Ovary (tissue), 9 donors: Measurements from ENCODE around the gene FAM72B. TPM values are rescaled to one million over a fixed set of nuclear protein-coding genes. Genes with fewer than 3 reads are reported as not detected.
"Not testable (repeated sequence)": the region's sequence is repeated elsewhere in the genome, so short reads cannot be mapped to it uniquely, and the experiment has no call there.

Experiments used
- DNase-seq, 5 donors: peaks; one replicate each; pipeline ENCODE4 v3.0.0-alpha.2; 2019 to 2020
- H3K27ac ChIP-seq, 2 donors: fragments of 200-600 bp; one replicate each; pipeline versions ENCODE4 v1.5.1 to v1.8.0; 2019 to 2022
- H3K27me3 ChIP-seq: fragments of 200-600 bp; one replicate; pipeline ENCODE4 v1.8.0; 2022
- H3K36me3 ChIP-seq: fragments of 200-600 bp; sonication (generic); one replicate; pipeline ENCODE4 v1.5.1; 2019
- H3K4me1 ChIP-seq: one replicate; pipeline ENCODE4 v1.8.1; 2013; ENCODE audit warnings: mild to moderate bottlenecking, moderate library complexity; ENCODE audit not compliant: insufficient read depth
- H3K4me3 ChIP-seq: fragments of 200-600 bp; sonication (generic); one replicate; pipeline ENCODE4 v1.5.1; 2017
- H3K9me3 ChIP-seq, 2 donors: fragments of 200-600 bp in 1 of 2; sonication (generic) in 1 of 2; one replicate each; pipeline versions ENCODE4 v1.5.1 to v1.8.1; 2013 to 2019; ENCODE audit warnings: mild to moderate bottlenecking in 1 of 2, moderate library complexity in 1 of 2
- WGBS, 3 donors: extraction: QIAGEN DNeasy Blood & Tissue Kit in 1 of 3; methylation state at CpG; one replicate each; pipeline versions ENCODE4 v1.1.5 to v1.1.7; 2013 to 2017; 5-methylcytosine and 5-hydroxymethylcytosine counted together
- intact Hi-C, 4 donors: fragments of 100-400 bp; cut with DNase I; formaldehyde crosslinking; loops; one replicate each; pipeline versions ENCODE4 v1.11.0 to v1.15.1; 2022 to 2023
- polyA plus RNA-seq, 2 donors: library from polyadenylated mRNA; stranded (reverse); fragments of 200-250 nt in 1 of 2; fragments of 350-450 nt in 1 of 2; fragmentation: Illumina TruSeq in 1 of 2; extraction: RNeasy Lipid Tissue Mini Kit (QIAGEN cat#74804) in 1 of 2; gene quantifications; one replicate each; pipeline ENCODE4 v1.2.3, GENCODE V29; 2013 to 2014
- total RNA-seq, 7 donors: library from RNA; depleted of rRNA in 2 of 7; stranded (reverse); fragments of >200 nt in 2 of 7; fragmentation: NEBNext Ultra II Directional in 3 of 7; extraction: Animal tissue kit (Norgen Biotek cat#: 25700) in 3 of 7; gene quantifications; one replicate each; pipeline versions ENCODE4 v1.1.0 to v1.2.4, GENCODE V29; 2016 to 2023
- donor health status: DM: no; HTN: no; CAD: no; lungs with moderate emphysema.
- donor health status: DM: no; HTN: no; CAD: no.
- donor health status: Bipolar disorder and iron deficiency.
- donor health status: DM: yes; HTN: yes; CAD: no.
- donor health status: DM: no; HTN: no; CAD: no.
- donor health status: DM: yes; HTN: yes; CAD: no.

The FAM72B gene
- total and polyA plus RNA-seq, 9 donors: 0.52 to 1.8 (median 0.94) TPM; not detected in 2

- DNase-seq, intact Hi-C loops: not testable (repeated sequence)
- WGBS, 3 donors: 26 to 43% (median 33%) methylated on average over 3 to 4 of the region's 5 CpGs
Measured at GRCh38 chr1:121163850-121164757, 20.0 kb downstream of the FAM72B start.

GRCh38 chr1:121161199-121161901, 22.8 kb downstream of the FAM72B start:
- H3K4me1 ChIP-seq, H3K9me3 ChIP-seq, intact Hi-C loops, H3K36me3 ChIP-seq, DNase-seq, H3K27me3 ChIP-seq, H3K4me3 ChIP-seq, H3K27ac ChIP-seq: not testable (repeated sequence)
- WGBS, 3 donors: 72 to 85% (median 77%) methylated on average over 3 of the region's 6 CpGs

More at GRCh38 chr1:121163850-121164757, 20.0 kb downstream of the FAM72B start:
- H3K36me3 ChIP-seq, H3K4me3 ChIP-seq, H3K27me3 ChIP-seq, H3K4me1 ChIP-seq, H3K27ac ChIP-seq, H3K9me3 ChIP-seq: not testable (repeated sequence)

- WGBS, 3 donors: 93 to 100% (median 98%) methylated on average over 2 of the region's 2 CpGs
Measured at GRCh38 chr1:121160118-121160517, 24.0 kb downstream of the FAM72B start.

GRCh38 chr1:121157609-121158008, 26.5 kb downstream of the FAM72B start:
- intact Hi-C loops, H3K4me3 ChIP-seq, H3K4me1 ChIP-seq, H3K36me3 ChIP-seq, H3K9me3 ChIP-seq, H3K27ac ChIP-seq, DNase-seq, H3K27me3 ChIP-seq: not testable (repeated sequence)
- WGBS, 3 donors: 87% methylated on average over 1 of the region's 2 CpGs; no CpG with 5 or more reads in 2 of the 3 donors

More at GRCh38 chr1:121160118-121160517, 24.0 kb downstream of the FAM72B start:
- DNase-seq, H3K36me3 ChIP-seq, H3K4me3 ChIP-seq, H3K27me3 ChIP-seq, H3K4me1 ChIP-seq, H3K27ac ChIP-seq, intact Hi-C loops, H3K9me3 ChIP-seq: not testable (repeated sequence)

GRCh38 chr1:121156958-121157603, 27.1 kb downstream of the FAM72B start:
- H3K27ac ChIP-seq, H3K36me3 ChIP-seq, H3K27me3 ChIP-seq, H3K9me3 ChIP-seq, H3K4me1 ChIP-seq, DNase-seq, H3K4me3 ChIP-seq, intact Hi-C loops: not testable (repeated sequence)
- WGBS, 3 donors: no CpG with 5 or more reads among the region's 4 CpGs

GRCh38 chr1:121155671-121156358, 28.3 kb downstream of the FAM72B start:
- DNase-seq, H3K27ac ChIP-seq, H3K27me3 ChIP-seq, H3K9me3 ChIP-seq, H3K4me1 ChIP-seq, H3K36me3 ChIP-seq, intact Hi-C loops, H3K4me3 ChIP-seq: not testable (repeated sequence)
- WGBS, 3 donors: 51 to 79% (median 62%) methylated on average over 6 of the region's 6 CpGs

GRCh38 chr1:121154811-121155210, 29.3 kb downstream of the FAM72B start:
- 94 to 100% (median 100%) methylated on average over 1 of the region's 2 CpGs for WGBS, 3 donors
- H3K9me3 ChIP-seq, intact Hi-C loops, H3K27me3 ChIP-seq, DNase-seq, H3K36me3 ChIP-seq, H3K4me1 ChIP-seq, H3K4me3 ChIP-seq, H3K27ac ChIP-seq: not testable (repeated sequence)

GRCh38 chr1:121152788-121153187, 31.4 kb downstream of the FAM72B start:
- H3K4me3 ChIP-seq, H3K27ac ChIP-seq, H3K4me1 ChIP-seq, H3K27me3 ChIP-seq, intact Hi-C loops, H3K36me3 ChIP-seq, DNase-seq, H3K9me3 ChIP-seq: not testable (repeated sequence)

- H3K36me3 ChIP-seq, H3K27ac ChIP-seq, H3K9me3 ChIP-seq, H3K4me1 ChIP-seq, H3K27me3 ChIP-seq, DNase-seq, H3K4me3 ChIP-seq, intact Hi-C loops: not testable (repeated sequence)
- 33 to 53% (median 45%) methylated on average over 1 of the region's 1 CpG for WGBS, 3 donors
Measured at GRCh38 chr1:121151294-121151693, 32.8 kb downstream of the FAM72B start.

GRCh38 chr1:121148489-121149190, 35.5 kb downstream of the FAM72B start:
- H3K9me3 ChIP-seq, H3K4me1 ChIP-seq, intact Hi-C loops, H3K4me3 ChIP-seq, H3K27me3 ChIP-seq, H3K27ac ChIP-seq, DNase-seq, H3K36me3 ChIP-seq: not testable (repeated sequence)
- 0% methylated on average over 1 to 2 of the region's 9 CpGs for WGBS, 3 donors

- WGBS, 3 donors: no CpG with 5 or more reads among the region's 6 CpGs
- H3K4me3 ChIP-seq, H3K27me3 ChIP-seq, intact Hi-C loops, H3K36me3 ChIP-seq, H3K27ac ChIP-seq, DNase-seq, H3K4me1 ChIP-seq, H3K9me3 ChIP-seq: not testable (repeated sequence)
Measured at GRCh38 chr1:121140393-121140792, 43.7 kb downstream of the FAM72B start.
